H1 (cell line): ENCODE data around the gene NCAPD2.

Experiments
- CHD2 ChIP-seq: IDR thresholded peaks from 2 replicates; pipeline ENCODE4 v1.6.1; 2012; ENCODE audit warnings: low read length, improper control_type of control experiment
- CREB1 ChIP-seq: IDR thresholded peaks from 2 replicates; pipeline ENCODE4 v1.6.1; 2012; ENCODE audit warnings: inconsistent platforms
- CTCF ChIP-seq, 3 experiments: IDR thresholded peaks; 1 replicate in 2 of 3; 2 replicates in 1 of 3; pipeline versions ENCODE4 v1.5.1 to v1.6.1; 2011; ENCODE audit warnings: low read length in 3 of 3, mild to moderate bottlenecking in 3 of 3, inconsistent platforms in 2 of 3, low read depth in 1 of 3, moderate library complexity in 1 of 3; ENCODE audit not compliant: insufficient read depth in 1 of 3; ENCODE audit errors: control extremely low read depth in 1 of 3
- FOSL1 ChIP-seq: IDR thresholded peaks from 2 replicates; pipeline ENCODE4 v1.6.1; 2011; ENCODE audit warnings: mild to moderate bottlenecking, low read depth, low read length, moderate library complexity; ENCODE audit not compliant: insufficient read depth
- POLR2A ChIP-seq, 2 experiments: IDR thresholded peaks; 1 replicate in 1 of 2; 2 replicates in 1 of 2; pipeline ENCODE4 v1.6.1; 2011; ENCODE audit warnings: low read depth in 2 of 2, low read length in 2 of 2, mild to moderate bottlenecking in 2 of 2; ENCODE audit errors: control extremely low read depth in 1 of 2

- TF ChIP-seq CTCF (IDR thresholded peaks at IDR 0.05; ENCODE audit: control extremely low read depth in 1 of 3, insufficient read depth in 1 of 3, low read depth in 1 of 3, low read length in 3 of 3) (no peak), CREB1 (peak; percentile 60; the same call in 1 of the 2 replicates), FOSL1 (no peak), CHD2 (peak; percentile 69), POLR2A (IDR thresholded peaks at IDR 0.05; ENCODE audit: control extremely low read depth in 1 of 2, low read depth in 2 of 2, low read length in 2 of 2) (peak; percentile 99)
Measured at GRCh38 chr12:6470375-6471163, 23.3 kb upstream of the NCAPD2 start, which contains the start of gene VAMP1.
